ENCODE measurements around the gene SLX4IP.

Gene SLX4IP

DNA sequence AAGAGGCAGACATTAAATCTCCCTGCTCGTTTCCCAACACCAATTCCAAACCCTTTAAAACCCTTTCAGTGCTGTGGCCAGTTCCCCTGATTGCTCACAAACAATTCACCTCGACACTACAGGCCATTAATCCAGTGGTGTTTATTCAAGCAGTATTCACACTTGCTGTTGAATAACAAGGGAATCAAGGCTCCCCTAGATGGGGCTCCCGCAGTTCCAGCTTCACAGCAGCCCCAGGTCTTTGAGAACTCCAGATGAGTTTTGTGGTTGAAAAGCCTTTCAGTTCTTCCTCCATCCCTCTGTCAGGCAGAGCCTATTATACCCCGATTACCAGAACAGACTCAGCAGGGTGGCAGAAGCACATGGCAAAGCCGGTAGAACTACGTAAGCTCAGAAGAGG, 202.5 kb downstream of the SLX4IP start:
- H3K4me3 ChIP-seq (ENCODE audit: low read depth, low read length): no peak overlapping the region
- TF ChIP-seq, protein P1, sequence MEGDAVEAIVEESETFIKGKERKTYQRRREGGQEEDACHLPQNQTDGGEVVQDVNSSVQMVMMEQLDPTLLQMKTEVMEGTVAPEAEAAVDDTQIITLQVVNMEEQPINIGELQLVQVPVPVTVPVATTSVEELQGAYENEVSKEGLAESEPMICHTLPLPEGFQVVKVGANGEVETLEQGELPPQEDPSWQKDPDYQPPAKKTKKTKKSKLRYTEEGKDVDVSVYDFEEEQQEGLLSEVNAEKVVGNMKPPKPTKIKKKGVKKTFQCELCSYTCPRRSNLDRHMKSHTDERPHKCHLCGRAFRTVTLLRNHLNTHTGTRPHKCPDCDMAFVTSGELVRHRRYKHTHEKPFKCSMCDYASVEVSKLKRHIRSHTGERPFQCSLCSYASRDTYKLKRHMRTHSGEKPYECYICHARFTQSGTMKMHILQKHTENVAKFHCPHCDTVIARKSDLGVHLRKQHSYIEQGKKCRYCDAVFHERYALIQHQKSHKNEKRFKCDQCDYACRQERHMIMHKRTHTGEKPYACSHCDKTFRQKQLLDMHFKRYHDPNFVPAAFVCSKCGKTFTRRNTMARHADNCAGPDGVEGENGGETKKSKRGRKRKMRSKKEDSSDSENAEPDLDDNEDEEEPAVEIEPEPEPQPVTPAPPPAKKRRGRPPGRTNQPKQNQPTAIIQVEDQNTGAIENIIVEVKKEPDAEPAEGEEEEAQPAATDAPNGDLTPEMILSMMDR (IDR thresholded peaks at IDR 0.05; ENCODE audit: borderline replicate concordance, insufficient read depth, low read depth, low read length): no peak

DNA sequence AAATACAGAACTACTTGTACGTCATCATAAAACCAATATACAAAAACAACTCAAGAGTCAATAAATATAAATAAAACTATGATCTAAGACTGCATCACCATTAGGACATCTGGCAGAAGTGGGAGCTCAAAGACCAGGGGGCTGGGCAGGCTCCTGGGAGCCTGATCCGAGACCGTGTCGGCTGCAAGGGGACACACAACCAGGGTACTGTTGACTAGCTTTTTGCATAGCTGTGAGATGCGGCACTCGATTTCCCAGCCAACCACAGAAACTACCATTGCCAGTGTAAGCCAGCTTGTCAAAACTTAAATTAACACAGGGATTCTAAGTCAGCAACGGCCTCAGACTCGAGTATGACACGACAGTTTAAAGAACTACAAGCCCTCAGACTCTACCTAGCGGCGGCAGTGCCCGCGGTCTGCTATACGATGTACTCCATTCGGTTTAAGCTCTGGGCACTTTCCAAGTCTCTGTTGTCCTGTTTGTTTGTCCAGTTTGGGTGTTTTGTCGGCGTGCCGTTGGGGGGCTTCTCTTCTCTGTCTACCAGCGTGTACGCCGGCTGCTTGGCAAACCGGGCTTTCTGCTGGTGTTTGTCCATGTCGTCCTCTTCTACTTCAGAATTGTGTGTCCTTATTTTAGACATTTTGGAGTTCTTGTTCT, 204.1 kb downstream of the SLX4IP start:
- TF ChIP-seq, protein P1 (IDR thresholded peaks at IDR 0.05; ENCODE audit: borderline replicate concordance, insufficient read depth, low read depth, low read length): no peak
- H3K4me3 ChIP-seq (ENCODE audit: low read depth, low read length): no peak overlapping the region

DNA sequence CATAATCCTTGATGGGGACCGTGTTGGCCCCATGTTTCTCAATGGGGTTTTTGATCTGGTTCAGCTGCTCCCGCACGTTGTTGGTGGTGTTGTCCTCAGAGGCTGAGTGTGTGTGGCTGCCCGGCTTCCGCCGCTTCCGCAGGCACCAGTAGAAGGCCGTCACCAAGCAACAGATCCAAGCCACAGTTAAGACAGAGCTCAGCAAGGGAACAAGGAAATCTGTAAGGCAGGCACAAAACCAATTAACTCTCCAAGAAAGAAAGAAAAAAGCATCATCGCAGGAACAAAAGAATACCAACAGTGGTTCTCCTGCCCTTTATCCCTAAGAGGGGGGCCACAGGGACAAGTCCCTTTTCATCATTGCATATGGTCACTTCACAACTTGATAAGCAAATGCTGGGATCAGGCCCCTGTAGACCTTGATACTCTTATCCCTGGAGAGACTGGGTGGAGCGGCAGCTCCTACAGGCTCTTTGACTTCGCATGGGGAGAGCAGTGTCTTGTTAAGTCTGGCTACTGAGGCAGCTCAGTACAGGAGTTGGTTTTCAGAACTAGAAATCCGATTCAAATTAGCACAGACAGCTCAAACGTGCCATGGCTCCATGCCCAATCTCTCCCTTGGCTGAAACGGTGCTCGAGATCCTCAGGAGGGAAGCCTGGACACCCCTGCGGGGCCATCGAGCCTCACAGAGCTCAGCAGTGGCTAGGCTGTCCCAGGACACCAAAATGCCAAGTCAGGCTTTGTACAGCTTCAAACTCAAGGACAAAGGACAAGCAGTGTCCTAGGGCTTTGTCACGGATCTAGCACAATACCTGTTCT, 204.8 kb downstream of the SLX4IP start:
- H3K4me3 ChIP-seq (ENCODE audit: low read depth, low read length): no peak overlapping the region
- TF ChIP-seq, protein P1 (IDR thresholded peaks at IDR 0.05; ENCODE audit: borderline replicate concordance, insufficient read depth, low read depth, low read length): no peak

DNA sequence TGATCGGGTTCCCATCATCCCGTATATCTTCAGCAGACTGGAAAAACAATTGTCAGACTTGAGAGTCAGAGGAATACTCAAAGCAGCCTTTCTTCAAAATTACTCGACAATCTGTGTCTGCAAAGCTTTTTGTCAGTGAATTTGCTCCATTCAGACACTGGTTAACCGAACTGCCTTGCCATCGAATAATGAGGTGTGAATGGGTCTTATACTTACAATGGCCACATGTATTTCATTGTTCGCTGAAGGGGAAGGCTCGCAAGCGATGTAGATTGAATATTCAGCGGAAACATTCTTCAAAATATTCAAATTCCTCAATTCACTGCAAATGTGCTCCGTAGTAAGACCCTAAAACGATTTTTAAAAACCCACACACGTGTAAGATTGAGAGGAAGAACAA, 205.8 kb downstream of the SLX4IP start:
- H3K4me3 ChIP-seq (ENCODE audit: low read depth, low read length): no peak overlapping the region
- TF ChIP-seq, protein P1 (IDR thresholded peaks at IDR 0.05; ENCODE audit: borderline replicate concordance, insufficient read depth, low read depth, low read length): no peak

DNA sequence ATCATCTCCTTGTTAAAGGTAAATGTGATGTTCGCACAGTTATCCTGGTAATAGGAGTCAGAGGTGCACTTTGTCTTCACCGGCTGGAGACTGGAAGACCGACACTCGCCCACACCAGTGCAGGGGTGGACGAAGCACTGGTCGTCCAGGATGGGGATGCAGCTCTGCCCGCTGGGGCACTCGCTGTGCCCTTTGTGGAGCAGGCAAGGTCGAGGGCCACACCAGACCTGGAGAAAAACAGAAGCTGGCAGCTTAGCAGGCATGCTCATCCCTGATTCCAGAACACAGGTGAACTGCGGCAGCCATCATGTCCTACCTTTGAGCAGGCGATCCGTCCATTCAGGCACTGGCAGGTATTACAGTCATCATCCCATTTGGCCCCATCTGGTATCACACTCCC, 206.4 kb downstream of the SLX4IP start:
- H3K4me3 ChIP-seq (ENCODE audit: low read depth, low read length): no peak overlapping the region
- TF ChIP-seq, protein P1 (IDR thresholded peaks at IDR 0.05; ENCODE audit: borderline replicate concordance, insufficient read depth, low read depth, low read length): no peak

DNA sequence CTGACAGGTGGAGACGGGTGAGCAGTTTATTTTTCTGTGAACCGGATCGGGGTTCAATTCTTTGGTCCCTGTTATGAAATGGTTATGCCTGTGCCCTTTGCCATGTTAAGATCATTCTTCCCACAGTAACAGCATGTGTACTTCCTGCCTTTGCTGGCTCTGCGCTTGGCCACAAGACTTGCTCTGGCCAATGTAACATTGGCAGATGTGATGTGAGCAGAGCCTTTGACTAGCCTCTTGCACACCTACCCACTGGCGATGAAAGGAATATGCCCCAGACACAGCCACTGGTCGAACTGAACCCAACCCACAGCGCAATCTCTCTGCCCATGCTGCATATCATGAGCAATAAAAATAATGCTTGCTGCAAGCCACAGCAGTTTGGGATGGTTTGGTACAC, 206.8 kb downstream of the SLX4IP start:
- TF ChIP-seq, protein P1 (IDR thresholded peaks at IDR 0.05; ENCODE audit: borderline replicate concordance, insufficient read depth, low read depth, low read length): no peak
- no peak overlapping the region for H3K4me3 ChIP-seq (ENCODE audit: low read depth, low read length)

Data from GM12875 (cell line).